DOHH2 (cell line): ENCODE measurements around the gene VSIR.

ENCODE experiments used
- H3F3A ChIP-seq: fragments of 200-600 bp; sonication (generic), shearing (Covaris generic); 2 replicates; pipeline ENCODE4 v1.6.0; 2016; ENCODE audit warnings: antibody characterized with exemption, mild to moderate bottlenecking; ENCODE audit not compliant: control insufficient read depth, insufficient read depth
- H3K27ac ChIP-seq: fragments of 200-600 bp; sonication (generic); 2 replicates; pipeline ENCODE4 v1.5.1; 2014; ENCODE audit warnings: low read depth, mild to moderate bottlenecking, low read length, moderate library complexity
- H3K27me3 ChIP-seq: fragments of 200-600 bp; sonication (generic); 2 replicates; pipeline ENCODE4 v1.6.1; 2014; ENCODE audit warnings: mild to moderate bottlenecking, low read length, mixed read lengths; ENCODE audit not compliant: control insufficient read depth
- H3K36me3 ChIP-seq: fragments of 200-600 bp; sonication (generic); 2 replicates; pipeline ENCODE4 v1.6.1; 2014; ENCODE audit warnings: mild to moderate bottlenecking, low read length, moderate library complexity, mixed read lengths; ENCODE audit not compliant: control insufficient read depth
- H3K4me1 ChIP-seq: fragments of 200-600 bp; sonication (generic); 2 replicates; pipeline ENCODE4 v1.6.1; 2014; ENCODE audit warnings: mild to moderate bottlenecking, low read length, mixed read lengths; ENCODE audit not compliant: control insufficient read depth
- H3K4me2 ChIP-seq: fragments of 200-600 bp; sonication (generic); 2 replicates; pipeline ENCODE4 v1.6.0; 2014; ENCODE audit warnings: mild to moderate bottlenecking, low read length, moderate library complexity
- H3K4me3 ChIP-seq: fragments of 200-600 bp; sonication (generic); 2 replicates; pipeline ENCODE4 v1.5.1; 2014; ENCODE audit warnings: mild to moderate bottlenecking, low read length, mixed read lengths
- H3K79me2 ChIP-seq: fragments of 200-600 bp; sonication (generic); 2 replicates; pipeline ENCODE4 v1.6.1; 2014; ENCODE audit warnings: mild to moderate bottlenecking, low read length, mixed read lengths; ENCODE audit not compliant: control insufficient read depth
- H3K9me2 ChIP-seq: fragments of 200-600 bp; sonication (generic); replicated peaks from 2 replicates; pipeline ENCODE4 v1.6.1; 2014; ENCODE audit warnings: mild to moderate bottlenecking, low read length, mixed read lengths; ENCODE audit not compliant: control insufficient read depth
- H3K9me3 ChIP-seq: fragments of 200-600 bp; sonication (generic); 2 replicates; pipeline ENCODE4 v1.6.1; 2014; ENCODE audit warnings: antibody characterized with exemption, low read length, mixed read lengths; ENCODE audit not compliant: control insufficient read depth, insufficient read depth
- H4K20me1 ChIP-seq: fragments of 200-600 bp; sonication (generic); 2 replicates; pipeline ENCODE4 v1.6.0; 2014; ENCODE audit warnings: low read depth, mild to moderate bottlenecking, antibody characterized with exemption, low read length, moderate library complexity; ENCODE audit not compliant: control insufficient read depth, insufficient read depth
- CTCF ChIP-seq: fragments of 200-600 bp; sonication (generic); IDR thresholded peaks from one replicate; pipeline ENCODE4 v1.5.1; 2014; ENCODE audit warnings: antibody characterized with exemption, mild to moderate bottlenecking, low read depth, low read length; ENCODE audit not compliant: poor library complexity, severe bottlenecking
- EZH2phosphoT487 ChIP-seq: fragments of 200-600 bp; sonication (generic); IDR thresholded peaks from 2 replicates; pipeline ENCODE4 v1.6.1; 2017; ENCODE audit warnings: borderline replicate concordance, mild to moderate bottlenecking, antibody characterized with exemption, low read length, moderate library complexity, mixed read lengths

VSIR gene

GRCh38 chr10:71817831-71818655, 44.7 kb upstream of the VSIR start:
- no peaks in the 10 kb centered on the region for H4K20me1 ChIP-seq
- no peak overlapping the region for H3K4me3 ChIP-seq
- no peak overlapping the region for H3K27ac ChIP-seq
- no peaks in the 10 kb centered on the region for H3F3A ChIP-seq
- H3K9me3 ChIP-seq: no peaks in the 10 kb centered on the region
- H3K9me2 ChIP-seq: no peaks in the 10 kb centered on the region
- H3K4me1 ChIP-seq: no peaks in the 10 kb centered on the region
- no peak for TF ChIP-seq EZH2phosphoT487
- H3K79me2 ChIP-seq: no peaks in the 10 kb centered on the region
- H3K36me3 ChIP-seq: no peaks in the 10 kb centered on the region; the same call in 1 of the 2 replicates
- H3K4me2 ChIP-seq: no peak overlapping the region
- H3K27me3 ChIP-seq: no peaks in the 10 kb centered on the region

GRCh38 chr10:71816936-71817618, 43.8 kb upstream of the VSIR start:
- H3K9me2 ChIP-seq: no peaks in the 10 kb centered on the region
- H3K79me2 ChIP-seq: no peaks in the 10 kb centered on the region
- H3K4me3 ChIP-seq: no peak overlapping the region
- H4K20me1 ChIP-seq: no peaks in the 10 kb centered on the region
- no peaks in the 10 kb centered on the region for H3F3A ChIP-seq
- H3K4me2 ChIP-seq: no peak overlapping the region
- H3K36me3 ChIP-seq: no peaks in the 10 kb centered on the region; the same call in 1 of the 2 replicates
- peaks cover 1% of the 10 kb centered on the region; the same call in 1 of the 2 replicates for H3K4me1 ChIP-seq
- no peaks in the 10 kb centered on the region for H3K27me3 ChIP-seq
- no peaks in the 10 kb centered on the region for H3K9me3 ChIP-seq
- TF ChIP-seq CTCF: no peak
- H3K27ac ChIP-seq: no peak overlapping the region

- Histone ChIP-seq H3K27ac (no peak overlapping the region), H3K36me3 (no peaks in the 10 kb centered on the region; the same call in 1 of the 2 replicates), H3K4me2 (no peak overlapping the region), H3F3A (no peaks in the 10 kb centered on the region), H3K4me1 (peaks cover 3% of the 10 kb centered on the region; the same call in 1 of the 2 replicates), H4K20me1 (no peaks in the 10 kb centered on the region), H3K4me3 (no peak overlapping the region), H3K9me2 (no peaks in the 10 kb centered on the region), H3K9me3 (no peaks in the 10 kb centered on the region), H3K27me3 (no peaks in the 10 kb centered on the region), H3K79me2 (no peaks in the 10 kb centered on the region)
- TF ChIP-seq EZH2phosphoT487: no peak
- TF ChIP-seq CTCF: no peak
Measured at GRCh38 chr10:71816421-71816851, 43.1 kb upstream of the VSIR start.
